Lung (tissue), 12 donors: ENCODE measurements around the gene UBE2H. TPM values are rescaled to one million over a fixed set of nuclear protein-coding genes. Genes with fewer than 3 reads are reported as not detected.

Source experiments
- ATAC-seq: fragments of 200-7000 bp; cut with Tn5 transposase; one replicate; pipeline ENCODE4 v1.9.1; 2020; ENCODE audit warnings: moderate number of reproducible peaks; ENCODE audit not compliant: insufficient read depth, low FRiP score
- DNase-seq, 3 donors: peaks; one replicate each; pipeline ENCODE4 v3.0.0-alpha.2; 2013 to 2017
- H3K27ac ChIP-seq, 2 donors: one replicate each; pipeline ENCODE4 v1.5.1; 2013; ENCODE audit warnings: mild to moderate bottlenecking in 2 of 2, moderate library complexity in 2 of 2, control low read depth in 1 of 2, inconsistent platforms in 1 of 2, low read depth in 1 of 2, low read length in 1 of 2
- H3K27me3 ChIP-seq, 3 donors: one replicate each; pipeline ENCODE4 v1.5.1; 2013; ENCODE audit warnings: low read length in 2 of 3; ENCODE audit not compliant: control insufficient read depth in 3 of 3, insufficient read depth in 3 of 3
- H3K36me3 ChIP-seq, 4 donors: one replicate each; pipeline ENCODE4 v1.5.1; 2013; ENCODE audit warnings: low read length in 4 of 4, mild to moderate bottlenecking in 1 of 4, moderate library complexity in 1 of 4; ENCODE audit not compliant: control insufficient read depth in 4 of 4, insufficient read depth in 4 of 4
- H3K4me1 ChIP-seq, 5 donors: one replicate each; pipeline ENCODE4 v1.5.1; 2013; ENCODE audit warnings: low read length in 5 of 5, mild to moderate bottlenecking in 2 of 5, moderate library complexity in 1 of 5; ENCODE audit not compliant: control insufficient read depth in 5 of 5, insufficient read depth in 5 of 5
- H3K4me3 ChIP-seq: one replicate; pipeline ENCODE4 v1.5.1; 2013; ENCODE audit warnings: mild to moderate bottlenecking, control low read depth, moderate library complexity
- H3K9ac ChIP-seq, 2 donors: one replicate each; pipeline ENCODE4 v1.5.1; 2013; ENCODE audit warnings: low read length in 2 of 2, control low read depth in 1 of 2; ENCODE audit not compliant: insufficient read depth in 1 of 2
- H3K9me3 ChIP-seq, 4 donors: one replicate each; pipeline ENCODE4 v1.5.1; 2013; ENCODE audit warnings: low read length in 3 of 4, mild to moderate bottlenecking in 1 of 4, moderate library complexity in 1 of 4; ENCODE audit not compliant: control insufficient read depth in 4 of 4, insufficient read depth in 3 of 4
- WGBS, 2 donors: extraction: QIAGEN DNeasy Blood & Tissue Kit; methylation state at CpG; one replicate each; pipeline ENCODE4 v1.1.7; 2013; 5-methylcytosine and 5-hydroxymethylcytosine counted together
- polyA plus RNA-seq, 2 donors: library from polyadenylated mRNA; stranded (reverse); fragments of 200-250 nt; gene quantifications; one replicate each; pipeline ENCODE4 v1.2.1, GENCODE V29; 2013
- total RNA-seq, 2 donors: library from RNA; depleted of rRNA in 1 of 2; stranded (reverse); fragments of >200 nt in 1 of 2; gene quantifications; one replicate each; pipeline ENCODE4 v1.2.1, GENCODE V29; 2014 to 2021
- TF ChIP-seq, protein P1 (sequence below): IDR thresholded peaks from 2 replicates; pipeline ENCODE4 v1.5.1; 2012; ENCODE audit warnings: mild to moderate bottlenecking; ENCODE audit errors: control extremely low read depth, extremely low read depth
- donor health status: control.
- donor health status: control.
- donor health status: Bipolar disorder and iron deficiency.
- donor health status: healthy.
- donor health status: DM: yes; HTN: yes; CAD: no.

The UBE2H gene
- total and polyA plus RNA-seq, 4 donors = 23.0 to 102 (median 49.7) TPM

DNA sequence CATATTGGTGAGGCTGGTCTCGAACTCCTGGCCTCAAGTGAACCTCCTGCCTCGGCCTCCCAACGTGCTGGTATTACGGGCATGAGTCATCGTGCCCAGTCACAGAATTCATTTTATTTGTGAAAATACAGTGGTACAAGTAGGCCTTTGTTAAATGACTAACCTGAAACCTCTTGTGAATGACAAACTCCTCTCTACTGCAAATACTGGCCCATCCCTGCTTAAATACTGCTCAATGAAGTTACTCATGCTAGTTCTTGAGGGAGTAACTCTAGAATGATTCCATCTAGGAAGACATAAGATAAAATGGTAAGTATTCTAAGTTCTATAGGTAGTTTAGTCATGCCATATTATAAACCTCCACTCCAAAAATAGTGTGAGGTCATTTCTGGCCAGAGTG lies 80.7 kb downstream of the UBE2H start:
- Histone ChIP-seq H3K36me3 (peaks cover 0 to 4% (median 1%) of the 10 kb centered on the region in 4 donors), H3K9me3 (no peaks in the 10 kb centered on the region), H3K4me3 (no peak overlapping the region), H3K27ac (no peak overlapping the region), H3K27me3 (no peaks in the 10 kb centered on the region), H3K9ac (no peak overlapping the region), H3K4me1 (peaks cover 0 to 19% (median 0%) of the 10 kb centered on the region in 5 donors)
- ATAC-seq = no peak
- no peak for DNase-seq
- 97 to 98% methylated on average over 5 of the region's 5 CpGs for WGBS, 2 donors
- TF ChIP-seq, protein P1, sequence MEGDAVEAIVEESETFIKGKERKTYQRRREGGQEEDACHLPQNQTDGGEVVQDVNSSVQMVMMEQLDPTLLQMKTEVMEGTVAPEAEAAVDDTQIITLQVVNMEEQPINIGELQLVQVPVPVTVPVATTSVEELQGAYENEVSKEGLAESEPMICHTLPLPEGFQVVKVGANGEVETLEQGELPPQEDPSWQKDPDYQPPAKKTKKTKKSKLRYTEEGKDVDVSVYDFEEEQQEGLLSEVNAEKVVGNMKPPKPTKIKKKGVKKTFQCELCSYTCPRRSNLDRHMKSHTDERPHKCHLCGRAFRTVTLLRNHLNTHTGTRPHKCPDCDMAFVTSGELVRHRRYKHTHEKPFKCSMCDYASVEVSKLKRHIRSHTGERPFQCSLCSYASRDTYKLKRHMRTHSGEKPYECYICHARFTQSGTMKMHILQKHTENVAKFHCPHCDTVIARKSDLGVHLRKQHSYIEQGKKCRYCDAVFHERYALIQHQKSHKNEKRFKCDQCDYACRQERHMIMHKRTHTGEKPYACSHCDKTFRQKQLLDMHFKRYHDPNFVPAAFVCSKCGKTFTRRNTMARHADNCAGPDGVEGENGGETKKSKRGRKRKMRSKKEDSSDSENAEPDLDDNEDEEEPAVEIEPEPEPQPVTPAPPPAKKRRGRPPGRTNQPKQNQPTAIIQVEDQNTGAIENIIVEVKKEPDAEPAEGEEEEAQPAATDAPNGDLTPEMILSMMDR = no peak

DNA sequence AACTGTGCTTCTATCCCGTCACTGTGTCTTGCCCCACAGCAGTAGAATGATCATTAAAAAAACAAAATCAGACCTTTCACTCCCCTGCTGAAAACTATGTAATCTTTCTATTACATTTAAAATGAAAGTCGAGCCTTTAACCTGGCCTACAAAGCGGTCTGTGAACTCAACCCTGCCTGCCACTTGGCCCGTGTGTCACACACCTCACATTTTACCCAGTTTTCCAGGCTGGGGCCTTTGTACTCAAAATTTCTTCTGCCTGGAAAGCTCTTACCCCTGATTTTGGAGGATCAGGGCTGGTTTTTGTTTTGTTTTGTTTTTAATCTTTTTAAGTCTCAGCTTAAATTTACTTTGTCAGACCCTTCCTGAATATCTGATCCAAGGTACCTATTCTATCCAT lies 82.1 kb downstream of the UBE2H start:
- Histone ChIP-seq H3K36me3 (peaks cover 0 to 4% (median 1%) of the 10 kb centered on the region in 4 donors), H3K9me3 (no peaks in the 10 kb centered on the region), H3K4me1 (peaks cover 0 to 12% (median 0%) of the 10 kb centered on the region in 5 donors), H3K27me3 (no peaks in the 10 kb centered on the region), H3K4me3 (no peak overlapping the region), H3K27ac (no peak overlapping the region), H3K9ac (no peak overlapping the region)
- ATAC-seq (no peak), DNase-seq (no peak)
- TF ChIP-seq, protein P1 = no peak
- 97% methylated on average over 4 of the region's 4 CpGs for WGBS, 2 donors

DNA sequence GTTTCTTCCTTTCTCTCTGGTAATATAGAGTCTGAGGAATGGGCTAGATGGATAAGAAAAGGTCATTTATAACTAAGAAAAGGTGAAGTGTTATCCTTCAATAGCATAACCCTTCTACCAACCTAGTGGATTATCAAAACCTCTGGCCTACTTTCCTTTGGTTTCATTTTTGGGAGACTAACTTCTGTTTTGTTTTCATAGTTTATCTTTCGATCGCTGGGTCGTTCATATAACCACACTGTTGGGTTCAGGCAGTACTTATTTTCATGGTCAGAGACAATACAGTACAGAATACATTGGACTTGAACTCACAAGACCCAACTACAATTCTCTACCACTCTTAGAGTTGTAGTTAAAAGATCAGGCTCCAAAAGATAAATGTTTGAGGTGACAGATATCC lies 86.5 kb downstream of the UBE2H start:
- H3K9ac ChIP-seq = no peak overlapping the region
- H3K27ac ChIP-seq = peak overlapping the region; percentile 7 to 56

DNA sequence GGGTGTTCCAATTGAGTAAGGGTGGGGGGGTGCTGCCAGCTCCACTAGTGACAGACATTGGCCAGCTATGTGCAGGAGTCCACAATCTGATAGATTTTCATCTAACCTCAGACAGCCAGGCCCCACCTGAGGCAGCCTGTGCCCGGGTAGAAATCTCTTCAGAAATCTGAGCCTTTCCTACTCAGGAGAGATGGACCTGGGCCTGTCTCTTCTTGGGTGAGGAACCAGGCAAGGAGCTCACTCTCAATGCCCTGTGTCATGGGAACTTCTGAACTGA lies 86.9 kb downstream of the UBE2H start:
- ATAC-seq (no peak), DNase-seq (no peak)
- no peak overlapping the region for H3K4me3 ChIP-seq
- TF ChIP-seq, protein P1 = no peak
- no peaks in the 10 kb centered on the region for H3K27me3 ChIP-seq
- WGBS, 2 donors = 81 to 83% methylated on average over 1 of the region's 1 CpG
- peaks cover 0 to 40% (median 0%) of the 10 kb centered on the region in 5 donors for H3K4me1 ChIP-seq
- H3K9me3 ChIP-seq = no peaks in the 10 kb centered on the region
- peak overlapping the region; percentile 7 to 56 for H3K27ac ChIP-seq
- peaks cover 0 to 4% (median 1%) of the 10 kb centered on the region in 4 donors for H3K36me3 ChIP-seq
- no peak overlapping the region for H3K9ac ChIP-seq

More for the DNA sequence above, 86.5 kb downstream of the UBE2H start:
- peaks cover 0 to 4% (median 1%) of the 10 kb centered on the region in 4 donors for H3K36me3 ChIP-seq
- DNase-seq (no peak), ATAC-seq (no peak)
- no peak overlapping the region for H3K4me3 ChIP-seq
- peaks cover 0 to 38% (median 0%) of the 10 kb centered on the region in 5 donors for H3K4me1 ChIP-seq
- TF ChIP-seq, protein P1 = no peak
- H3K9me3 ChIP-seq = no peaks in the 10 kb centered on the region
- H3K27me3 ChIP-seq = no peaks in the 10 kb centered on the region
- 67 to 69% methylated on average over 3 of the region's 3 CpGs for WGBS, 2 donors
